HG03108 (cell line): ENCODE data around the gene SIRT7.

Experiments used
- ATAC-seq: cut with Tn5 transposase; IDR thresholded peaks from one replicate; pipeline ENCODE4 v1.9.1; 2021; ENCODE audit warnings: moderate library complexity; ENCODE audit not compliant: unreplicated experiment

The SIRT7 gene

GRCh38 chr17:81932333-81932983 lies 14.5 kb upstream of the SIRT7 start:
- ATAC-seq: no peak

- ATAC-seq: no peak
These were observed 13.8 kb upstream of the SIRT7 start for GRCh38 chr17:81931557-81932332.

- no peak for ATAC-seq
These were observed 13.2 kb upstream of the SIRT7 start for GRCh38 chr17:81931189-81931556.

GRCh38 chr17:81930142-81931125 lies 12.5 kb upstream of the SIRT7 start:
- ATAC-seq: no peak

GRCh38 chr17:81929253-81930141 lies 11.5 kb upstream of the SIRT7 start:
- no peak for ATAC-seq

- no peak for ATAC-seq
These were observed 10.7 kb upstream of the SIRT7 start for GRCh38 chr17:81928544-81929252.

GRCh38 chr17:81927653-81928543 lies 9.9 kb upstream of the SIRT7 start, which contains the start of gene MAFG:
MAFG (minus strand) TSS chr17:81927735; CDS start chr17:81923185, 4,550 bp downstream.
- peak; percentile 39 for ATAC-seq

- peak; percentile 7 for ATAC-seq
These were observed 9.2 kb upstream of the SIRT7 start for GRCh38 chr17:81927152-81927652.

- peak; percentile 8 for ATAC-seq
These were observed 8.6 kb upstream of the SIRT7 start for GRCh38 chr17:81926451-81927151.

GRCh38 chr17:81925860-81926450 lies 8.0 kb upstream of the SIRT7 start:
- no peak for ATAC-seq

- no peak for ATAC-seq
These were observed 6.9 kb upstream of the SIRT7 start for GRCh38 chr17:81924557-81925532.

GRCh38 chr17:81923302-81924260 lies 5.6 kb upstream of the SIRT7 start:
- no peak for ATAC-seq

GRCh38 chr17:81922566-81923301 lies 4.8 kb upstream of the SIRT7 start:
- no peak for ATAC-seq

- ATAC-seq: no peak
These were observed 4.1 kb upstream of the SIRT7 start for GRCh38 chr17:81921996-81922565.
